K562 (cell line): ENCODE data around the gene SERTAD3. TPM values are rescaled to one million over a fixed set of nuclear protein-coding genes. Genes with fewer than 3 reads are reported as not detected.
"Not testable (repeated sequence)": the region's sequence is repeated elsewhere in the genome, so short reads cannot be mapped to it uniquely, and the experiment has no call there.

Experiments used
- ATAC-seq: fragments of 200-7000 bp; cut with Tn5 transposase; 3 replicates; pipeline ENCODE4 v1.9.1; 2020; ENCODE audit warnings: moderate library complexity
- BruUV-seq: library from RNA; stranded (reverse); fragments of 400-500 nt; replicated peaks from 2 replicates; lab custom pipeline; 2021; lab: Mats Ljungman, UMichigan
- CTCF ChIA-PET: fragments of 300-600 bp; formaldehyde crosslinking; extraction: SDS; loops from one replicate; lab custom pipeline; 2021; ENCODE audit warnings: low intra/inter-chr PET ratio; lab: Yijun Ruan, JAX
- POLR2A ChIA-PET: fragments of 300-600, 350-650 bp; sonication (Branson Sonifier 250); formaldehyde crosslinking; extraction: SDS; loops from one replicate; lab custom pipeline; 2021; ENCODE audit warnings: antibody characterized with exemption, inconsistent platforms; lab: Yijun Ruan, JAX
- DNase-seq, 4 experiments: peaks; one replicate each; pipeline versions ENCODE4 v3.0.0 to v3.0.0-alpha.2; 2011 to 2018; ENCODE audit warnings: low spot score in 3 of 4, mixed read lengths in 3 of 4; ENCODE audit errors: extremely low read depth in 1 of 4
- FAIRE-seq: peaks from 2 replicates; lab custom pipeline; 2011; peaks lifted over from hg19 to GRCh38; lab: Jason Lieb, UNC
- H2AFZ ChIP-seq: 2 replicates; pipeline ENCODE4 v1.6.0; 2011; ENCODE audit warnings: low read depth, low read length, control low read depth, inconsistent platforms
- H3K27ac ChIP-seq: fragments of 200-600 bp; 3 replicates; pipeline ENCODE4 v1.8.0; 2011; ENCODE audit warnings: low read depth, mild to moderate bottlenecking, control low read depth, inconsistent platforms, low read length, moderate library complexity, mixed read lengths; ENCODE audit errors: extremely low read depth
- H3K27me3 ChIP-seq, 2 experiments: fragments of 300-600 bp in 1 of 2; 2 replicates in 1 of 2; 3 replicates in 1 of 2; pipeline versions ENCODE4 v1.6.0 to v1.8.0; 2011; ENCODE audit warnings: inconsistent platforms in 2 of 2, low read length in 2 of 2, mild to moderate bottlenecking in 1 of 2, mixed read lengths in 1 of 2, moderate library complexity in 1 of 2; ENCODE audit not compliant: control insufficient read depth in 2 of 2, insufficient read depth in 2 of 2
- H3K36me3 ChIP-seq: fragments of 300-600 bp; 3 replicates; pipeline ENCODE4 v1.8.0; 2011; ENCODE audit warnings: mild to moderate bottlenecking, low read length, inconsistent platforms; ENCODE audit not compliant: control insufficient read depth, insufficient read depth
- H3K4me1 ChIP-seq, 2 experiments: fragments of 200-600 bp in 1 of 2; replicated peaks in 1 of 2; 2 replicates in 1 of 2; 3 replicates in 1 of 2; pipeline versions ENCODE4 v1.5.1 to v1.8.0; 2011; ENCODE audit warnings: inconsistent platforms in 2 of 2, low read length in 2 of 2, mild to moderate bottlenecking in 1 of 2, mixed read lengths in 1 of 2, moderate library complexity in 1 of 2; ENCODE audit not compliant: control insufficient read depth in 2 of 2, insufficient read depth in 2 of 2
- H3K4me2 ChIP-seq: 2 replicates; pipeline ENCODE4 v1.6.1; 2011; ENCODE audit warnings: low read length, control low read depth, inconsistent platforms, mixed read lengths; ENCODE audit not compliant: insufficient read depth
- H3K4me3 ChIP-seq: fragments of 200-600 bp; sonication (generic), shearing (Covaris generic); 2 replicates; pipeline ENCODE4 v1.5.1; 2016; ENCODE audit warnings: control low read depth, inconsistent platforms
- H3K79me2 ChIP-seq: fragments of 200-600 bp; 3 replicates; pipeline ENCODE4 v1.8.0; 2011; ENCODE audit warnings: low read length, inconsistent platforms; ENCODE audit not compliant: control insufficient read depth, insufficient read depth
- H3K9ac ChIP-seq, 2 experiments: 2 replicates each; pipeline versions ENCODE4 v1.6.0 to v1.6.1; 2011; ENCODE audit warnings: low read depth in 2 of 2, low read length in 2 of 2, control low read depth in 1 of 2, inconsistent platforms in 1 of 2, mild to moderate bottlenecking in 1 of 2, mixed read lengths in 1 of 2; ENCODE audit not compliant: insufficient read depth in 1 of 2
- H3K9me1 ChIP-seq: one replicate; pipeline ENCODE4 v1.6.0; 2011; ENCODE audit warnings: inconsistent platforms, mild to moderate bottlenecking, low read length, moderate library complexity; ENCODE audit not compliant: control insufficient read depth, insufficient read depth
- H3K9me3 ChIP-seq: replicated peaks from 2 replicates; pipeline ENCODE4 v1.5.1; 2011; ENCODE audit warnings: low read depth, low read length, inconsistent platforms; ENCODE audit not compliant: control insufficient read depth, insufficient read depth
- H4K20me1 ChIP-seq: replicated peaks from 2 replicates; pipeline ENCODE4 v1.6.1; 2011; ENCODE audit warnings: low read length, inconsistent platforms, mixed read lengths; ENCODE audit not compliant: control insufficient read depth, insufficient read depth
- IRF2 ChIP-seq: sonication (generic); formaldehyde crosslinking; IDR thresholded peaks from 2 replicates; pipeline ENCODE4 v1.8.1; 2022; ENCODE audit warnings: mild to moderate bottlenecking, missing genetic modification reagents
- ZNF121 ChIP-seq: sonication (generic); formaldehyde crosslinking; conservative IDR thresholded peaks from 2 replicates; pipeline ENCODE4 v1.8.0; 2022; ENCODE audit warnings: missing genetic modification reagents
- WGBS: fragments of 100-300 bp; shearing (Covaris generic); methylation state at CpG from one replicate; pipeline ENCODE4 v1.1.6; 2016; ENCODE audit warnings: low coverage, mixed read lengths; ENCODE audit not compliant: insufficient coverage; ENCODE audit errors: missing lambda C conversion rate; 5-methylcytosine and 5-hydroxymethylcytosine counted together
- in situ Hi-C: fragments of 300-500 bp; cut with MboI; formaldehyde crosslinking; loops from 4 replicates; pipeline ENCODE4 v1.15.0; 2018; ENCODE audit warnings: inconsistent platforms, mixed read lengths
- intact Hi-C: fragments of 100-400 bp; cut with micrococcal nuclease; formaldehyde crosslinking; loops from 2 replicates; pipeline ENCODE4 v1.14.2; 2022
- polyA plus RNA-seq, 8 experiments: library from polyadenylated mRNA; depleted of rRNA in 4 of 8; stranded (reverse) in 5 of 8; unstranded in 3 of 8; fragments of >200 nt; fragmentation: Nextera tagmentation in 2 of 8; fragmentation: Illumina TruSeq in 1 of 8; extraction: Ambion mirVana in 2 of 8; extraction: Trizol in 1 of 8; gene quantifications; 2 replicates each; pipeline versions ENCODE4 v1.2.1 to v1.2.3, GENCODE V29; 2011 to 2014; ENCODE audit warnings: inconsistent platforms in 1 of 8, missing spikeins in 1 of 8
- total RNA-seq, 7 experiments: library from RNA; depleted of rRNA in 6 of 7; stranded (reverse); fragments of >200 nt in 6 of 7; fragmentation: Illumina TruSeq in 2 of 7; extraction: Trizol in 2 of 7; gene quantifications; 2 replicates each; pipeline versions ENCODE4 v1.2.1 to v1.2.3, GENCODE V29; 2011 to 2021; ENCODE audit warnings: low replicate concordance in 1 of 7
- TF ChIP-seq, protein P1 (sequence below), 2 experiments: fragments of 450-650 bp; formaldehyde crosslinking in 1 of 2; IDR thresholded peaks; 2 replicates each; pipeline versions ENCODE4 v1.4.0 to v1.6.1; 2014 to 2020; ENCODE audit warnings: mild to moderate bottlenecking in 2 of 2, borderline replicate concordance in 1 of 2, low read depth in 1 of 2

The SERTAD3 gene
- total and polyA plus RNA-seq, 9 of the 15 experiments (the other 6 are each of a cell fraction or from before 2014, with no cell fraction given), result 5.4 to 28.9 (median 17.5) TPM

DNA sequence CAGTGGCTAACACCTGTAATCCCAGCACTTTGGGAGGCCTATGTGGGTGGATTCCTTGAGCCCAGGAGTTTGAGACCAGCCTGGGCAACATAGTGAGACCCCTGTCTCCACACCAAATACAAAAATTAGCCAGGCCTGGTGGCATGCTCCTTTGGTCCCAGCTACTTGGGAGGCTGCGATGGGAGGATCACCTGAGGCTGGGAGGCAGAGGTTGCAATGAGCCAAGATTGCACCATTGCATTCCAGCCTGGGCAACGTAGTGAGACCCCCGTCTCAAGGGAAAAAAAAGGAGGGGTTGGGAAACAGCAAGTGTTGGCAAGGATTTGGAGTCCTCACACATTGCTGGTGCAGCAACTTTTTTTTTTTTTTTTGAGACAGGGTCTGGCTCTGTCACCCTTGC is 41.9 kb upstream of the SERTAD3 start:
- H3K4me1 ChIP-seq, result peaks cover 4 to 25% of the 10 kb centered on the region in 2 experiments
- ATAC-seq, result no peak

DNA sequence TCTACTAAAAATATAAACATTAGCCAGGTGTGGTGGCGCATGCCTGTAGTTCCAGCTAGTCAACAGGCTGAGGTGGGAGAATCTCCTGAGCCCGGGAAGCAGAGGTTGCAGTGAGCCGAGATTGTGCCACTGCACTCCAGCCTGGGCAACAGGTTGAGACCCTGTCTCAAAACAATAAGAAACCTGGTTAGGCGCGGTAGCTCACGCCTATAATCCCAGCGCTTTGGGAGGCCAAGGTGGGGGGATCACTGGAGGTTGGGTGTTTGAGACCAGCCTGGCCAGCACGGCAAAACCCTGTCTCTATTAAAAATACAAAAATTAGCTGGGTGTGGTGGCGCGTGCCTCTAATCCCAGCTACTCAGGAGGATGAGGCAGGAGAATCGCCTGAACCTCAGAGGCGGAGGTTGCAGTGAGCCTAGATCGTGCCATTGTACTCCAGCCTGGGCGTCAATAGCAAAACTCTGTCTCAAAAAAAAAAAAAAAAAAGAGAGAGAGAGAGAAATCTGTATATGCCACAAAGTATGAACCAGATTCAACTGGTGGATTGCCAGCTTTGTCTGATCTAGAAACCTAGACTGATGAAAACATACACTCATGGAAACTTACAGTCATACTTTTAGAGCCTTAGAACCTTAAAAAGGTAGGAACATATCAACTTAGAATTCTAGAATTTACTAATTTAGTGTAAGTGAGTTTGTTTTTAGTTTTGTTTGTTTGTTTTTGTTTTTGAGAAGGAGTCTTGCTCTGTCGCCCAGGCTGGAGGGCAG is 31.9 kb upstream of the SERTAD3 start:
- H3K9ac ChIP-seq, intact Hi-C loops, H3K4me1 ChIP-seq, H4K20me1 ChIP-seq, BruUV-seq, H3K9me3 ChIP-seq, H3K9me1 ChIP-seq, ATAC-seq, H3K27ac ChIP-seq, H3K4me2 ChIP-seq, in situ Hi-C loops, H3K79me2 ChIP-seq, CTCF ChIA-PET, H3K36me3 ChIP-seq, DNase-seq, FAIRE-seq, H3K4me3 ChIP-seq, H3K27me3 ChIP-seq: not testable (repeated sequence)
- WGBS, result 76% methylated on average over 14 of the region's 15 CpGs
- TF ChIP-seq, protein P1, sequence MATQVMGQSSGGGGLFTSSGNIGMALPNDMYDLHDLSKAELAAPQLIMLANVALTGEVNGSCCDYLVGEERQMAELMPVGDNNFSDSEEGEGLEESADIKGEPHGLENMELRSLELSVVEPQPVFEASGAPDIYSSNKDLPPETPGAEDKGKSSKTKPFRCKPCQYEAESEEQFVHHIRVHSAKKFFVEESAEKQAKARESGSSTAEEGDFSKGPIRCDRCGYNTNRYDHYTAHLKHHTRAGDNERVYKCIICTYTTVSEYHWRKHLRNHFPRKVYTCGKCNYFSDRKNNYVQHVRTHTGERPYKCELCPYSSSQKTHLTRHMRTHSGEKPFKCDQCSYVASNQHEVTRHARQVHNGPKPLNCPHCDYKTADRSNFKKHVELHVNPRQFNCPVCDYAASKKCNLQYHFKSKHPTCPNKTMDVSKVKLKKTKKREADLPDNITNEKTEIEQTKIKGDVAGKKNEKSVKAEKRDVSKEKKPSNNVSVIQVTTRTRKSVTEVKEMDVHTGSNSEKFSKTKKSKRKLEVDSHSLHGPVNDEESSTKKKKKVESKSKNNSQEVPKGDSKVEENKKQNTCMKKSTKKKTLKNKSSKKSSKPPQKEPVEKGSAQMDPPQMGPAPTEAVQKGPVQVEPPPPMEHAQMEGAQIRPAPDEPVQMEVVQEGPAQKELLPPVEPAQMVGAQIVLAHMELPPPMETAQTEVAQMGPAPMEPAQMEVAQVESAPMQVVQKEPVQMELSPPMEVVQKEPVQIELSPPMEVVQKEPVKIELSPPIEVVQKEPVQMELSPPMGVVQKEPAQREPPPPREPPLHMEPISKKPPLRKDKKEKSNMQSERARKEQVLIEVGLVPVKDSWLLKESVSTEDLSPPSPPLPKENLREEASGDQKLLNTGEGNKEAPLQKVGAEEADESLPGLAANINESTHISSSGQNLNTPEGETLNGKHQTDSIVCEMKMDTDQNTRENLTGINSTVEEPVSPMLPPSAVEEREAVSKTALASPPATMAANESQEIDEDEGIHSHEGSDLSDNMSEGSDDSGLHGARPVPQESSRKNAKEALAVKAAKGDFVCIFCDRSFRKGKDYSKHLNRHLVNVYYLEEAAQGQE (IDR thresholded peaks at IDR 0.05; ENCODE audit: borderline replicate concordance), result peak; percentile 8; the same call in 1 of the 2 replicates
- TF ChIP-seq, protein P1 (CRISPR knock-in tag; IDR thresholded peaks at IDR 0.05; ENCODE audit: low read depth), result not testable (repeated sequence)
- POLR2A ChIA-PET, result interaction anchor here (0.6 to 1.1 kb wide), 5 partner anchors 10 to 64 kb away, joined by 3 to 6 read pairs (median 3); partner anchors contain the start of gene BLVRB
- peak overlapping the region; percentile 65; the same call in 1 of the 2 replicates for H2AFZ ChIP-seq

More for the DNA sequence above, 41.9 kb upstream of the SERTAD3 start:
- Histone ChIP-seq H3K27ac (no peak overlapping the region), H3K9me3 (no peaks in the 10 kb centered on the region), H2AFZ (no peak overlapping the region), H3K9me1 (no peaks in the 10 kb centered on the region), H3K36me3 (no peaks in the 10 kb centered on the region), H3K9ac (no peak overlapping the region), H3K27me3 (no peaks in the 10 kb centered on the region), H3K4me3 (no peak overlapping the region), H3K79me2 (no peaks in the 10 kb centered on the region), H3K4me2 (no peak overlapping the region), H4K20me1 (no peaks in the 10 kb centered on the region)
- WGBS, result 90% methylated on average over 2 of the region's 3 CpGs
- FAIRE-seq, result no peak
- in situ Hi-C loops (no loop called here), intact Hi-C loops (no loop called here)
- DNase-seq, result no peak
- ChIA-PET CTCF (interaction anchor here (0.7 kb wide), 1 partner anchor 1641 kb away, joined by 5 read pairs; no protein-coding TSS in a partner anchor), POLR2A (interaction anchor here (0.8 to 2.0 kb wide), 2 partner anchors 16 to 21 kb away, joined by 3 to 8 read pairs; partner anchors contain the start of gene BLVRB)
- BruUV-seq, result no TSS peak
- TF ChIP-seq IRF2 (no peak), ZNF121 (peak; percentile 83)
